H1 (cell line): ENCODE data around the gene RECK.

ENCODE experiments used
- BCL11A ChIP-seq, 2 experiments: IDR thresholded peaks; one replicate each; pipeline ENCODE4 v1.6.1; 2011; ENCODE audit warnings: low read depth in 2 of 2, low read length in 2 of 2, mild to moderate bottlenecking in 2 of 2
- EP300 ChIP-seq, 2 experiments: IDR thresholded peaks; 1 replicate in 1 of 2; 2 replicates in 1 of 2; pipeline ENCODE4 v1.6.1; 2011 to 2012; ENCODE audit warnings: low read depth in 2 of 2, low read length in 2 of 2, mild to moderate bottlenecking in 2 of 2, borderline replicate concordance in 1 of 2, inconsistent platforms in 1 of 2, moderate library complexity in 1 of 2
- FOSL1 ChIP-seq: IDR thresholded peaks from 2 replicates; pipeline ENCODE4 v1.6.1; 2011; ENCODE audit warnings: mild to moderate bottlenecking, low read depth, low read length, moderate library complexity; ENCODE audit not compliant: insufficient read depth
- POLR2AphosphoS5 ChIP-seq: IDR thresholded peaks from 2 replicates; pipeline ENCODE4 v1.6.1; 2011; ENCODE audit warnings: low read depth, low read length
- RBBP5 ChIP-seq: IDR thresholded peaks from 2 replicates; pipeline ENCODE4 v1.7.1; 2012; ENCODE audit warnings: low read depth, mild to moderate bottlenecking, inconsistent platforms, low read length, moderate library complexity, borderline replicate concordance
- SIN3A ChIP-seq, 2 experiments: IDR thresholded peaks in 1 of 2; conservative IDR thresholded peaks in 1 of 2; 2 replicates each; pipeline ENCODE4 v1.6.1; 2011 to 2012; ENCODE audit warnings: low read length in 2 of 2, improper control_type of control experiment in 1 of 2, low read depth in 1 of 2, mild to moderate bottlenecking in 1 of 2
- SP4 ChIP-seq: IDR thresholded peaks from 2 replicates; pipeline ENCODE4 v1.6.1; 2012; ENCODE audit warnings: low read length, inconsistent platforms
- SUZ12 ChIP-seq: fragments of 200-600 bp; sonication (generic); IDR thresholded peaks from 2 replicates; pipeline ENCODE4 v1.6.1; 2012; ENCODE audit warnings: mild to moderate bottlenecking, inconsistent platforms, low read length, moderate library complexity, mixed read lengths
- TEAD4 ChIP-seq: IDR thresholded peaks from 2 replicates; pipeline ENCODE4 v1.6.1; 2012; ENCODE audit warnings: low read depth, low read length, inconsistent platforms, mixed read lengths
- YY1 ChIP-seq: IDR thresholded peaks from 2 replicates; pipeline ENCODE4 v1.6.1; 2011; ENCODE audit warnings: low read depth, mild to moderate bottlenecking, low read length
- TF ChIP-seq, protein P1 (sequence below), 3 experiments: IDR thresholded peaks; 1 replicate in 2 of 3; 2 replicates in 1 of 3; pipeline versions ENCODE4 v1.5.1 to v1.6.1; 2011; ENCODE audit warnings: low read length in 3 of 3, mild to moderate bottlenecking in 3 of 3, inconsistent platforms in 2 of 3, low read depth in 1 of 3, moderate library complexity in 1 of 3; ENCODE audit not compliant: insufficient read depth in 1 of 3; ENCODE audit errors: control extremely low read depth in 1 of 3

GRCh38 chr9:36036780-36037548 lies at the start of gene RECK:
- TF ChIP-seq EP300 (IDR thresholded peaks at IDR 0.05; ENCODE audit: borderline replicate concordance in 1 of 2, low read depth in 2 of 2, low read length in 2 of 2) (no peak), SIN3A (conservative IDR thresholded peaks at IDR 0.05 in 1 of 2, IDR thresholded peaks at IDR 0.05 in 1 of 2; ENCODE audit: low read depth in 1 of 2, low read length in 2 of 2) (no peak; a peak in 1 of 4 replicates), FOSL1 (0 out of 2 replicates have a peak, but pooled peaks have one; percentile 12), TEAD4 (no peak), YY1 (peak; percentile 90), BCL11A (IDR thresholded peaks at IDR 0.05; ENCODE audit: low read depth in 2 of 2, low read length in 2 of 2) (no peak), POLR2AphosphoS5 (peak; percentile 51), SP4 (peak; percentile 21; the same call in 1 of the 2 replicates), RBBP5 (peak; percentile 40; the same call in 1 of the 2 replicates), SUZ12 (no peak)
- TF ChIP-seq, protein P1, sequence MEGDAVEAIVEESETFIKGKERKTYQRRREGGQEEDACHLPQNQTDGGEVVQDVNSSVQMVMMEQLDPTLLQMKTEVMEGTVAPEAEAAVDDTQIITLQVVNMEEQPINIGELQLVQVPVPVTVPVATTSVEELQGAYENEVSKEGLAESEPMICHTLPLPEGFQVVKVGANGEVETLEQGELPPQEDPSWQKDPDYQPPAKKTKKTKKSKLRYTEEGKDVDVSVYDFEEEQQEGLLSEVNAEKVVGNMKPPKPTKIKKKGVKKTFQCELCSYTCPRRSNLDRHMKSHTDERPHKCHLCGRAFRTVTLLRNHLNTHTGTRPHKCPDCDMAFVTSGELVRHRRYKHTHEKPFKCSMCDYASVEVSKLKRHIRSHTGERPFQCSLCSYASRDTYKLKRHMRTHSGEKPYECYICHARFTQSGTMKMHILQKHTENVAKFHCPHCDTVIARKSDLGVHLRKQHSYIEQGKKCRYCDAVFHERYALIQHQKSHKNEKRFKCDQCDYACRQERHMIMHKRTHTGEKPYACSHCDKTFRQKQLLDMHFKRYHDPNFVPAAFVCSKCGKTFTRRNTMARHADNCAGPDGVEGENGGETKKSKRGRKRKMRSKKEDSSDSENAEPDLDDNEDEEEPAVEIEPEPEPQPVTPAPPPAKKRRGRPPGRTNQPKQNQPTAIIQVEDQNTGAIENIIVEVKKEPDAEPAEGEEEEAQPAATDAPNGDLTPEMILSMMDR (IDR thresholded peaks at IDR 0.05; ENCODE audit: control extremely low read depth in 1 of 3, insufficient read depth in 1 of 3, low read depth in 1 of 3, low read length in 3 of 3) = no peak
